Natural killer cell (primary cell): ENCODE data around the gene TPGS1. TPM values are rescaled to one million over a fixed set of nuclear protein-coding genes. Genes with fewer than 3 reads are reported as not detected.

Source experiments
- ATAC-seq, 3 donors: fragments of 150-1000 bp in 2 of 3; fragments of 200-7000 bp in 1 of 3; cut with Tn5 transposase; 1 replicate in 1 of 3; 2 replicates in 2 of 3; pipeline ENCODE4 v1.10.0; 2021; ENCODE audit warnings: mild to moderate bottlenecking in 2 of 3, moderate library complexity in 2 of 3
- DNase-seq, 2 donors: peaks; one replicate each; pipeline versions ENCODE4 v3.0.0 to v3.0.0-alpha.2; 2013 to 2021; ENCODE audit warnings: mixed read lengths in 1 of 2
- H3K27ac ChIP-seq: one replicate; pipeline ENCODE4 v1.5.1; 2013; ENCODE audit warnings: mild to moderate bottlenecking, low read length
- H3K27me3 ChIP-seq: one replicate; pipeline ENCODE4 v1.6.1; 2013; ENCODE audit warnings: low read length; ENCODE audit not compliant: control insufficient read depth, insufficient read depth
- H3K36me3 ChIP-seq: one replicate; pipeline ENCODE4 v1.6.1; 2013; ENCODE audit warnings: low read length; ENCODE audit not compliant: control insufficient read depth, insufficient read depth
- H3K4me1 ChIP-seq: one replicate; pipeline ENCODE4 v1.6.1; 2013; ENCODE audit warnings: low read length; ENCODE audit not compliant: control insufficient read depth, insufficient read depth
- H3K4me3 ChIP-seq: one replicate; pipeline ENCODE4 v1.5.1; 2013; ENCODE audit warnings: low read length
- H3K9me3 ChIP-seq: one replicate; pipeline ENCODE4 v1.6.1; 2013; ENCODE audit warnings: low read length; ENCODE audit not compliant: control insufficient read depth, insufficient read depth
- H3K27ac Mint-ChIP-seq, 2 donors: one replicate each; pipeline ENCODE4 v1.8.0; 2022; ENCODE audit warnings: mild to moderate bottlenecking in 2 of 2, mixed read lengths in 2 of 2, moderate library complexity in 1 of 2
- H3K27me3 Mint-ChIP-seq, 2 donors: one replicate each; pipeline ENCODE4 v1.8.0; 2022; ENCODE audit warnings: low read depth in 2 of 2, mixed read lengths in 2 of 2
- H3K36me3 Mint-ChIP-seq: one replicate; pipeline ENCODE4 v1.8.0; 2022; ENCODE audit warnings: mixed read lengths
- H3K4me1 Mint-ChIP-seq, 2 donors: one replicate each; pipeline ENCODE4 v1.8.0; 2022; ENCODE audit warnings: mixed read lengths in 2 of 2
- H3K4me3 Mint-ChIP-seq: one replicate; pipeline ENCODE4 v1.8.0; 2022; ENCODE audit warnings: mild to moderate bottlenecking, moderate library complexity, mixed read lengths
- H3K9me3 Mint-ChIP-seq, 2 donors: one replicate each; pipeline ENCODE4 v1.8.0; 2022; ENCODE audit warnings: mixed read lengths in 2 of 2
- WGBS: methylation state at CpG from one replicate; pipeline ENCODE4 v1.1.7; 2013; ENCODE audit warnings: missing lambda C conversion rate; ENCODE audit not compliant: insufficient coverage; 5-methylcytosine and 5-hydroxymethylcytosine counted together
- intact Hi-C: fragments of 100-400 bp; cut with micrococcal nuclease; formaldehyde crosslinking; loops from one replicate; pipeline ENCODE4 v1.14.2; 2022
- total RNA-seq, 4 donors: library from RNA; stranded (reverse); fragments of 120-200 nt in 1 of 4; gene quantifications; one replicate each; pipeline versions ENCODE4 v1.2.3 to v1.2.4, GENCODE V29; 2013 to 2022
- TF ChIP-seq, protein P1 (sequence below): fragments of 200-600 bp; IDR thresholded peaks from one replicate; pipeline ENCODE4 v1.8.0; 2022; ENCODE audit warnings: antibody characterized with exemption

The TPGS1 gene
- total RNA-seq, 3 donors from 2014 or later (not counting 1 experiment from before 2014, with no cell fraction given): 18.7 to 20.6 (median 18.9) TPM

DNA sequence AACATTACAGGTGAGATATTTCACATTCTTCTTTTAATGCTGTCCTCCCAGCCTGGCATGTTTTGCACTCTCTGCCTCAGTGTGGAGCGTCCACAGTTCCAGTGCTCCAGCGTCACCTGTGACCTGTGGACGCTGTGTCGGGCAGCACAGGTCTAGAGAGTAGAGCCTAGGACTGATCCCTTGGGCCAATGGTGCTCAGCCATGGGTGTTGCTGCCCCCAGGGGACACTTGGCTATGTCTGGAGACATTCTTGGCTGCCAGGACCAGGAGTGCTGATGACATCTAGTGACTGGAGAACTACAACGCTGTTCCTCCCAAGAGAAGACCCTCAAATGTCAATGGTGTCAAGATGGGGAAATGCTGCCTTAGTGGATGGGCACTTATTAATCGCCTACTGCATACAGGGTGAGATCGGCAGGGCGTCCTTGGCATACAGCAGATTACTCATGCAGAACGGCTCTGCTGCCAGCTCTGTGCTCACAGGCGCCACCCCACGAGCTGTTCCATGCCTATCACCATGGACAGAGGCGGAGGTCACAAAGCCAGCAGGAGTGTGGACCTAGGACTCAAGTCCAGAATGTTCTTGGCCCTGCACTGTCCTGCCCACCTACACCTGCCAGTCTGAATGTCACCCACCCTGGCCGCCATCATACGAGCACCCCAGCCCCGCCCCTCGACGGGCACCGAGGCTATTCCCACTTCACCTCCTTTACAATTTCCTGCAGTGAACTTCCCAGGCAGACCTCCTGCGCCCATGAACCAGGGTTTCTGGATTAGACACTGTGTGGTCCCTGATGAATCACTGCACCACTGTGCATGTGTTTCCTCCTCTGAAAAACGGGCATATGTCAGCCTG is 24.9 kb upstream of the TPGS1 start:
- peaks cover 3% of the 10 kb centered on the region for H3K9me3 ChIP-seq
- Mint-ChIP-seq H3K36me3 (no peaks in the 10 kb centered on the region), H3K27ac (no peak overlapping the region), H3K4me1 (peaks cover 5 to 19% of the 10 kb centered on the region in 2 donors), H3K9me3 (peaks cover 13 to 17% of the 10 kb centered on the region in 2 donors), H3K27me3 (peaks cover 0 to 10% of the 10 kb centered on the region in 2 donors), H3K4me3 (no peak overlapping the region)
- peaks cover 6% of the 10 kb centered on the region for H3K4me1 ChIP-seq
- TF ChIP-seq, protein P1, sequence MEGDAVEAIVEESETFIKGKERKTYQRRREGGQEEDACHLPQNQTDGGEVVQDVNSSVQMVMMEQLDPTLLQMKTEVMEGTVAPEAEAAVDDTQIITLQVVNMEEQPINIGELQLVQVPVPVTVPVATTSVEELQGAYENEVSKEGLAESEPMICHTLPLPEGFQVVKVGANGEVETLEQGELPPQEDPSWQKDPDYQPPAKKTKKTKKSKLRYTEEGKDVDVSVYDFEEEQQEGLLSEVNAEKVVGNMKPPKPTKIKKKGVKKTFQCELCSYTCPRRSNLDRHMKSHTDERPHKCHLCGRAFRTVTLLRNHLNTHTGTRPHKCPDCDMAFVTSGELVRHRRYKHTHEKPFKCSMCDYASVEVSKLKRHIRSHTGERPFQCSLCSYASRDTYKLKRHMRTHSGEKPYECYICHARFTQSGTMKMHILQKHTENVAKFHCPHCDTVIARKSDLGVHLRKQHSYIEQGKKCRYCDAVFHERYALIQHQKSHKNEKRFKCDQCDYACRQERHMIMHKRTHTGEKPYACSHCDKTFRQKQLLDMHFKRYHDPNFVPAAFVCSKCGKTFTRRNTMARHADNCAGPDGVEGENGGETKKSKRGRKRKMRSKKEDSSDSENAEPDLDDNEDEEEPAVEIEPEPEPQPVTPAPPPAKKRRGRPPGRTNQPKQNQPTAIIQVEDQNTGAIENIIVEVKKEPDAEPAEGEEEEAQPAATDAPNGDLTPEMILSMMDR: no peak
- intact Hi-C loops: no loop called here
- DNase-seq (no peak), ATAC-seq (no peak)
- no peaks in the 10 kb centered on the region for H3K27me3 ChIP-seq
- 67% methylated on average over 20 of the region's 20 CpGs for WGBS
- H3K27ac ChIP-seq: no peak overlapping the region
- no peaks in the 10 kb centered on the region for H3K36me3 ChIP-seq
- H3K4me3 ChIP-seq: no peak overlapping the region

DNA sequence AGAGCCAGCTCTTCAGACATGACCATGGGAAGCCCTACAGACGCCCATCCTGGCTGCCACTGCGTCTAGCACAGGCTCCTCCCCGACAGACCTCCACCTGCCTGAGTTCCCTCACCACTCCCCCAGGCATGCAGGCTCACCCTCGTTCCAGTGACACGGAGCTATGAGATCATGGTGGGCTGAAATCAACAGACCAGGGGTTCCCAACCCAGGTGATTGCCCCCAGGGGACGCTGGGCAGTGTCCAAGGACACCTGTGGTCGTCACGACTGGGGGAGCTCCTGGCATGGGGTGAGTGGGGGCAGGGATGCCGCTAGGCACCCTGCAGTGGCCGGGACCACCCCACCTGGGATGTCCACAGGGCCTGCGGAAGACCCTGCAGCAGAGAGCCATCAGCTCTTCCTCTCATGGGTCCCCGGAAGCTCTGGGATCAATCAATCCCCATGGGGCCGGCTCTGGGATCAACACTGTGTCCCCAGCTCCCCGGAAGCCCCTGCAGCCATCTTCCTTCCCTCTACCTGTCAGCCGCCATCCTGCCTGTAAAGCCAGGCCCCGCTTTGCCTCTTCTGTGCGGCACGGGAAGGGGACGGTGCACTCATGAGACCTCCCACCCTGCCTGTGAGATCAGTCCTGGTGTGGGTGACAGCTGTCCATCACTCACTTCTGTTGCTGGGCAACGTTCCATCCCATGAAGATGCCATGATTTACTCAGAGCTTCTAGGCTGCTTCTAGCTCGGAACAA is 23.8 kb upstream of the TPGS1 start:
- TF ChIP-seq, protein P1: no peak
- Histone ChIP-seq H3K27me3 (no peaks in the 10 kb centered on the region), H3K4me1 (peaks cover 12% of the 10 kb centered on the region), H3K36me3 (no peaks in the 10 kb centered on the region), H3K27ac (no peak overlapping the region), H3K4me3 (no peak overlapping the region), H3K9me3 (peaks cover 3% of the 10 kb centered on the region)
- WGBS: 70% methylated on average over 21 of the region's 21 CpGs
- no peak for DNase-seq
- Mint-ChIP-seq H3K9me3 (peaks cover 13 to 17% of the 10 kb centered on the region in 2 donors), H3K4me1 (peaks cover 5 to 24% of the 10 kb centered on the region in 2 donors), H3K27me3 (peaks cover 0 to 10% of the 10 kb centered on the region in 2 donors), H3K27ac (no peak overlapping the region), H3K36me3 (no peaks in the 10 kb centered on the region), H3K4me3 (no peak overlapping the region)
- intact Hi-C loops: no loop called here
- ATAC-seq: no peak

DNA sequence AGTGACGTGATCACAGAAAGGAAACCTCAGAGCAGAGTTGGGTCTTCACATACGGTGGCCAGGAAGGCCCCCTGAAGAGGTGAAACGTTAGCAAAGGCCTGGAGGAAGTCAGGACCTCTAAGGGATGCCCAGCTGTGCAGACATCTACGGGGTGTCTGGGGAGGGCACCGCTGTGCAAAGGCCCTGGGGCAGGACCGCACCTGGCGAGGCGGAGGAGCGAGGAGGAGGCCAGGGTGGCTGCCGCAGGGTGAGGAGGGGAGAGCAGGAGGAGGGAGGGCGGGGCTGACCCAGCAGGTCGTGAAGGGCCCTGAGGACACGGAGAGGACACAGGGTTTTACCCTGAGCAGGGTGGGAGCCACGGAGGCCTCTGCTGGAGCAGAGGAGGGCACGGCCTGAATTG is 22.8 kb upstream of the TPGS1 start:
- no peak overlapping the region for H3K4me3 Mint-ChIP-seq
- WGBS: 70% methylated on average over 15 of the region's 15 CpGs
- H3K4me1 ChIP-seq: peaks cover 15% of the 10 kb centered on the region
- peaks cover 0 to 10% of the 10 kb centered on the region in 2 donors for H3K27me3 Mint-ChIP-seq
- no peak overlapping the region for H3K27ac Mint-ChIP-seq
- peaks cover 3% of the 10 kb centered on the region for H3K9me3 ChIP-seq
- H3K27me3 ChIP-seq: no peaks in the 10 kb centered on the region
- H3K36me3 Mint-ChIP-seq: no peaks in the 10 kb centered on the region
- H3K9me3 Mint-ChIP-seq: peaks cover 13 to 17% of the 10 kb centered on the region in 2 donors
- no peak for DNase-seq
- no peaks in the 10 kb centered on the region for H3K36me3 ChIP-seq
- TF ChIP-seq, protein P1: no peak
- intact Hi-C loops: no loop called here
- peaks cover 5 to 26% of the 10 kb centered on the region in 2 donors for H3K4me1 Mint-ChIP-seq
- no peak for ATAC-seq
- no peak overlapping the region for H3K27ac ChIP-seq
- H3K4me3 ChIP-seq: no peak overlapping the region
